Endothelial cell of umbilical vein (primary cell): ENCODE data around the gene DPY30.

Experiments used
- EZH2 ChIP-seq: IDR thresholded peaks from 2 replicates; pipeline ENCODE4 v1.6.1; 2012; ENCODE audit warnings: borderline replicate concordance, low read depth, mild to moderate bottlenecking, moderate library complexity, low read length, inconsistent platforms; ENCODE audit not compliant: severe bottlenecking
- GATA2 ChIP-seq: IDR thresholded peaks from 2 replicates; pipeline ENCODE4 v1.7.0; 2011; ENCODE audit warnings: low read depth, mild to moderate bottlenecking, moderate library complexity, mixed read lengths, low read length; ENCODE audit not compliant: insufficient read length, insufficient read depth
- POLR2A ChIP-seq: IDR thresholded peaks from 2 replicates; pipeline ENCODE4 v1.6.1; 2012; ENCODE audit warnings: low read depth, mild to moderate bottlenecking, control low read depth, low read length
- POLR2AphosphoS5 ChIP-seq: IDR thresholded peaks from 2 replicates; pipeline ENCODE4 v1.6.1; 2012; ENCODE audit warnings: low read depth, mild to moderate bottlenecking, control low read depth, low read length, moderate library complexity; ENCODE audit not compliant: insufficient read depth
- TF ChIP-seq, protein P1 (sequence below), 2 donors: IDR thresholded peaks; 1 replicate in 1 of 2; 2 replicates in 1 of 2; pipeline ENCODE4 v1.5.1; 2011; ENCODE audit warnings: low read length in 2 of 2, mild to moderate bottlenecking in 2 of 2, moderate library complexity in 2 of 2, control low read depth in 1 of 2, inconsistent platforms in 1 of 2, low read depth in 1 of 2; ENCODE audit not compliant: insufficient read depth in 1 of 2; ENCODE audit errors: extremely low read depth in 1 of 2

DNA sequence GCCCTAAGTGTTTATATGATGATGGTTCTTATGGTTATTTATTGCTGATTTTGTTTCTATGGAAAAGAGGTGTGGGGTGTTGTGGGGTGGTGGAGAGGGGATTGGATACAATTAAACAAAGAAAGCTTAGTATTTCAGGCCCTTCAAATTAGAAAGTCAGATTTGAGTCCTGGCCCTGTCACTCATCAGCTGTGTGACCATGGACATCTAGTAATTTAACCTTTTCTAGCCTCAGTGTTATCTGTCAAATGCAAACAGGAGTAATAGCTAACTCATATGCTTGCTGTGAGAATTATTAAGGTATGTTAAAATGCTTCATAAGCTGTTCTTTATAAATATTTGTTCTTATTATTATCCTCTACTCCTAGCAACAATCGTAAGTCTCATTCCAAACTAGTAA, 26.7 kb downstream of the DPY30 start:
- TF ChIP-seq, protein P1, sequence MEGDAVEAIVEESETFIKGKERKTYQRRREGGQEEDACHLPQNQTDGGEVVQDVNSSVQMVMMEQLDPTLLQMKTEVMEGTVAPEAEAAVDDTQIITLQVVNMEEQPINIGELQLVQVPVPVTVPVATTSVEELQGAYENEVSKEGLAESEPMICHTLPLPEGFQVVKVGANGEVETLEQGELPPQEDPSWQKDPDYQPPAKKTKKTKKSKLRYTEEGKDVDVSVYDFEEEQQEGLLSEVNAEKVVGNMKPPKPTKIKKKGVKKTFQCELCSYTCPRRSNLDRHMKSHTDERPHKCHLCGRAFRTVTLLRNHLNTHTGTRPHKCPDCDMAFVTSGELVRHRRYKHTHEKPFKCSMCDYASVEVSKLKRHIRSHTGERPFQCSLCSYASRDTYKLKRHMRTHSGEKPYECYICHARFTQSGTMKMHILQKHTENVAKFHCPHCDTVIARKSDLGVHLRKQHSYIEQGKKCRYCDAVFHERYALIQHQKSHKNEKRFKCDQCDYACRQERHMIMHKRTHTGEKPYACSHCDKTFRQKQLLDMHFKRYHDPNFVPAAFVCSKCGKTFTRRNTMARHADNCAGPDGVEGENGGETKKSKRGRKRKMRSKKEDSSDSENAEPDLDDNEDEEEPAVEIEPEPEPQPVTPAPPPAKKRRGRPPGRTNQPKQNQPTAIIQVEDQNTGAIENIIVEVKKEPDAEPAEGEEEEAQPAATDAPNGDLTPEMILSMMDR (IDR thresholded peaks at IDR 0.05; ENCODE audit: extremely low read depth in 1 of 2, insufficient read depth in 1 of 2, low read depth in 1 of 2, low read length in 2 of 2), result no peak
- TF ChIP-seq EZH2 (no peak), POLR2A (no peak), GATA2 (no peak), POLR2AphosphoS5 (no peak)
